IPS-18a (cell line): Measurements from ENCODE around the gene SUCNR1.

ENCODE experiments used
- H3K27ac ChIP-seq: one replicate; pipeline ENCODE4 v1.5.1; 2013; ENCODE audit warnings: low read length
- H3K27me3 ChIP-seq: one replicate; pipeline ENCODE4 v1.6.1; 2013; ENCODE audit warnings: mild to moderate bottlenecking, low read length; ENCODE audit not compliant: control insufficient read depth, insufficient read depth
- H3K36me3 ChIP-seq: one replicate; pipeline ENCODE4 v1.6.1; 2013; ENCODE audit warnings: low read depth, low read length; ENCODE audit not compliant: control insufficient read depth
- H3K4me1 ChIP-seq: one replicate; pipeline ENCODE4 v1.6.1; 2013; ENCODE audit warnings: low read depth, low read length; ENCODE audit not compliant: control insufficient read depth
- H3K4me3 ChIP-seq: one replicate; pipeline ENCODE4 v1.5.1; 2013; ENCODE audit warnings: low read length
- H3K9ac ChIP-seq: one replicate; pipeline ENCODE4 v1.6.1; 2013; ENCODE audit warnings: mild to moderate bottlenecking, low read length, moderate library complexity
- H3K9me3 ChIP-seq: one replicate; pipeline ENCODE4 v1.6.1; 2013; ENCODE audit warnings: low read depth, low read length; ENCODE audit not compliant: control insufficient read depth

Gene SUCNR1

DNA sequence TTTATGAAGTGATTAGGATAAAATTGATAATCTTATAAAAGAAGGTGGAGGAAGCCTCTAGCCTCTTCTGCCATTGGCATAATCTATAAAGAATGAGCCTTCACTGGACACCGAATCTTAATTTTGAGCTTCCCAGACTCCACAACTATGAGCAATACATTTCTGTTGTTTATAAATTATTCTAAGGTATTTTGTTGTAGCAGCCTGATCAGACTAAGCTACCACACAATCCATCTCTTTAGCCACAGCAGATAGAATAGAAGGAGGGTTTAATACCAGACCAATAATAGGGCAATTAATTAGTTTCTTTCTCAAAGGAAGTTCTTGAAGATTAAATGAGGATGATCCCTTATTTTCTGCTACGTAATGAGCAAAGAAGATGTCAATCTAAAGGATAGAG lies 33.3 kb downstream of the SUCNR1 start:
- no peaks in the 10 kb centered on the region for H3K36me3 ChIP-seq
- H3K27ac ChIP-seq: no peak overlapping the region
- no peak overlapping the region for H3K9ac ChIP-seq
- no peaks in the 10 kb centered on the region for H3K9me3 ChIP-seq
- H3K4me3 ChIP-seq: no peak overlapping the region
- H3K27me3 ChIP-seq: no peaks in the 10 kb centered on the region
- peaks cover 3% of the 10 kb centered on the region for H3K4me1 ChIP-seq

GRCh38 chr3:151908399-151908798 lies 35.0 kb downstream of the SUCNR1 start:
- Histone ChIP-seq H3K9me3 (no peaks in the 10 kb centered on the region), H3K4me3 (no peak overlapping the region), H3K27me3 (no peaks in the 10 kb centered on the region), H3K9ac (no peak overlapping the region), H3K27ac (no peak overlapping the region), H3K36me3 (no peaks in the 10 kb centered on the region), H3K4me1 (peaks cover 3% of the 10 kb centered on the region)

GRCh38 chr3:151909681-151910405 lies 36.4 kb downstream of the SUCNR1 start:
- no peak overlapping the region for H3K27ac ChIP-seq
- no peak overlapping the region for H3K4me3 ChIP-seq
- H3K9me3 ChIP-seq: no peaks in the 10 kb centered on the region

DNA sequence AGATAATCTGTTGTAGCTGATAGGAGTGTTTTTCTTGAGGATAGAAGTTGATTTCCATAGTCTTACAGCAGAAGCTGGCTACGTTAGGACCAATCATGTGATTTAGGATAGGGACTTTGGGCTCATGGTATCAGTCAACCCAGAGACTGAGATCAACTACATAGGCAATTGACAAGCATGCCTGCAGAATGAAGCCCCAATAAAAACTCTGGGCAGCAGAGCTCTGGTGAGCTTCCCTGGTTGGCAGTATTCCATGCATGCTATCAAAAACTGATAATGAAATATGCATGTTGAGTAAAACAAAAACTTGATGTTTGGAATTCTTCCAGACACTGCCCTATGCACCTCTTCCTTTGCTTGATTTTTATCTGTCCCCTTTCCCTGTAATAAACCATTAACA lies 38.0 kb downstream of the SUCNR1 start:
- H3K27ac ChIP-seq: no peak overlapping the region
- H3K27me3 ChIP-seq: no peaks in the 10 kb centered on the region
- no peak overlapping the region for H3K9ac ChIP-seq
- no peak overlapping the region for H3K4me3 ChIP-seq
- H3K9me3 ChIP-seq: no peaks in the 10 kb centered on the region
- H3K36me3 ChIP-seq: no peaks in the 10 kb centered on the region
- H3K4me1 ChIP-seq: no peaks in the 10 kb centered on the region

More at GRCh38 chr3:151909681-151910405, 36.4 kb downstream of the SUCNR1 start:
- no peaks in the 10 kb centered on the region for H3K36me3 ChIP-seq
- no peaks in the 10 kb centered on the region for H3K27me3 ChIP-seq
- no peaks in the 10 kb centered on the region for H3K4me1 ChIP-seq
- H3K9ac ChIP-seq: no peak overlapping the region

DNA sequence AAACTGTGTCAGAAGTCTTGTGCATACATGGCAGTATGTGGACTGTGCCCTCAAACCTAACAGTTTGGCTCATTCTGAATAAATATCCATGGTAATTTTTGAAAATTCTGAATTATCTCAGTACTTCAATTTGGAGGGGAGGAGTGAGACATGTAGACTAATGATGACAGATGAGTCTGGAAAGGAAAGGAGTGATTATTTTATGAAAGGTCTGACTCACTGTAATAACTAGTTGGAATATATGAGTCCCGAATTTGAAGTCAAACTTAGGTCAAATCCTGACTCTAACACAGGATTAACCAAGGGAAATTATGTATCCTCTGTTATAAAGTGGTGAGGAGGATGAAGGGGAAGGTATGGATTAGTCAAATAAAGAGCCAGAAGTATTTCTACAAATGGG lies 38.6 kb downstream of the SUCNR1 start:
- no peaks in the 10 kb centered on the region for H3K4me1 ChIP-seq
- no peaks in the 10 kb centered on the region for H3K36me3 ChIP-seq
- no peak overlapping the region for H3K9ac ChIP-seq
- H3K9me3 ChIP-seq: no peaks in the 10 kb centered on the region
- H3K27ac ChIP-seq: no peak overlapping the region
- no peak overlapping the region for H3K4me3 ChIP-seq
- H3K27me3 ChIP-seq: no peaks in the 10 kb centered on the region

- Histone ChIP-seq H3K27ac (no peak overlapping the region), H3K4me3 (no peak overlapping the region), H3K4me1 (no peaks in the 10 kb centered on the region), H3K27me3 (no peaks in the 10 kb centered on the region), H3K9me3 (no peaks in the 10 kb centered on the region), H3K36me3 (no peaks in the 10 kb centered on the region), H3K9ac (no peak overlapping the region)
Measured at GRCh38 chr3:151916781-151917180, 43.3 kb downstream of the SUCNR1 start.

GRCh38 chr3:151918253-151919029 lies 45.0 kb downstream of the SUCNR1 start:
- Histone ChIP-seq H3K9me3 (no peaks in the 10 kb centered on the region), H3K27ac (no peak overlapping the region), H3K4me1 (no peaks in the 10 kb centered on the region), H3K4me3 (no peak overlapping the region), H3K27me3 (no peaks in the 10 kb centered on the region), H3K9ac (no peak overlapping the region), H3K36me3 (no peaks in the 10 kb centered on the region)

DNA sequence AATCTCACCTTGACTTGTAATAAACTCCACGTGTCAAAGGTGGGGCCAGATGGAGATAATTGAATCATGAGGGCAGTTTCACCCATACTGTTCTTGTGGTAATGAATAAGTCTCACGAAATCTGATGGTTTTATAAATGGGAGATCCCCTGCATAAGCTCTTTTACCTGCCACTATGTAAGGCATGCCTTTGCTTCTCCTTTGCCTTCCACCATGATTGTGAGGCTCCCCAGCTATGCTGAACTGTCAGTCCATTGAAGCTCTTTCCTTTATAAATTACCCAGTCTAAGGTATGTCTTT lies 45.5 kb downstream of the SUCNR1 start:
- H3K27me3 ChIP-seq: no peaks in the 10 kb centered on the region
- no peak overlapping the region for H3K4me3 ChIP-seq
- H3K36me3 ChIP-seq: no peaks in the 10 kb centered on the region
- H3K9ac ChIP-seq: no peak overlapping the region
- no peaks in the 10 kb centered on the region for H3K9me3 ChIP-seq
- no peak overlapping the region for H3K27ac ChIP-seq
- H3K4me1 ChIP-seq: no peaks in the 10 kb centered on the region

- no peaks in the 10 kb centered on the region for H3K27me3 ChIP-seq
- no peaks in the 10 kb centered on the region for H3K9me3 ChIP-seq
- H3K4me3 ChIP-seq: no peak overlapping the region
- no peak overlapping the region for H3K9ac ChIP-seq
- no peak overlapping the region for H3K27ac ChIP-seq
- no peaks in the 10 kb centered on the region for H3K4me1 ChIP-seq
- H3K36me3 ChIP-seq: no peaks in the 10 kb centered on the region
Measured at GRCh38 chr3:151919446-151919845, 46.0 kb downstream of the SUCNR1 start.

GRCh38 chr3:151923901-151924300 lies 50.5 kb downstream of the SUCNR1 start:
- Histone ChIP-seq H3K9me3 (no peaks in the 10 kb centered on the region), H3K36me3 (no peaks in the 10 kb centered on the region), H3K27ac (no peak overlapping the region), H3K4me1 (no peaks in the 10 kb centered on the region), H3K9ac (no peak overlapping the region), H3K4me3 (no peak overlapping the region), H3K27me3 (no peaks in the 10 kb centered on the region)

- Histone ChIP-seq H3K27me3 (no peaks in the 10 kb centered on the region), H3K4me1 (no peaks in the 10 kb centered on the region), H3K4me3 (no peak overlapping the region), H3K36me3 (no peaks in the 10 kb centered on the region), H3K9ac (no peak overlapping the region), H3K9me3 (no peaks in the 10 kb centered on the region), H3K27ac (no peak overlapping the region)
Measured at GRCh38 chr3:151924753-151925152, 51.3 kb downstream of the SUCNR1 start.

GRCh38 chr3:151925419-151925818 lies 52.0 kb downstream of the SUCNR1 start:
- H3K27me3 ChIP-seq: no peaks in the 10 kb centered on the region
- H3K27ac ChIP-seq: no peak overlapping the region
- no peaks in the 10 kb centered on the region for H3K4me1 ChIP-seq
- H3K9me3 ChIP-seq: no peaks in the 10 kb centered on the region
- H3K4me3 ChIP-seq: no peak overlapping the region
- no peak overlapping the region for H3K9ac ChIP-seq
- H3K36me3 ChIP-seq: no peaks in the 10 kb centered on the region
